Sigmoid colon (tissue), 7 donors: ENCODE measurements around the gene YPEL1. TPM values are rescaled to one million over a fixed set of nuclear protein-coding genes. Genes with fewer than 3 reads are reported as not detected.
"Not testable (repeated sequence)": the region's sequence is repeated elsewhere in the genome, so short reads cannot be mapped to it uniquely, and the experiment has no call there.

ENCODE experiments used
- DNase-seq: peaks from one replicate; pipeline ENCODE4 v3.0.0-alpha.2; 2019
- H3K27ac ChIP-seq, 4 donors: fragments of 200-600 bp; sonication (generic); one replicate each; pipeline ENCODE4 v1.5.1; 2016 to 2019; ENCODE audit warnings: mild to moderate bottlenecking in 1 of 4
- H3K27me3 ChIP-seq, 3 donors: fragments of 200-600 bp; sonication (generic); one replicate each; pipeline ENCODE4 v1.5.1; 2019; ENCODE audit warnings: mild to moderate bottlenecking in 1 of 3
- H3K36me3 ChIP-seq, 4 donors: fragments of 200-600 bp; sonication (generic); one replicate each; pipeline ENCODE4 v1.5.1; 2016 to 2019
- H3K4me1 ChIP-seq, 4 donors: fragments of 200-600 bp; sonication (generic); one replicate each; pipeline ENCODE4 v1.5.1; 2017 to 2019
- H3K4me3 ChIP-seq, 4 donors: fragments of 200-600 bp; sonication (generic); one replicate each; pipeline ENCODE4 v1.5.1; 2017 to 2019; ENCODE audit warnings: mild to moderate bottlenecking in 2 of 4, moderate library complexity in 1 of 4
- H3K9me3 ChIP-seq, 4 donors: fragments of 200-600 bp in 3 of 4; sonication (generic) in 3 of 4; one replicate each; pipeline versions ENCODE4 v1.5.1 to v1.6.1; 2013 to 2019
- EP300 ChIP-seq, 4 donors: sonication (generic); formaldehyde crosslinking; IDR thresholded peaks; one replicate each; pipeline ENCODE4 v1.6.1; 2017; ENCODE audit warnings: antibody characterized with exemption in 4 of 4
- POLR2A ChIP-seq, 2 donors: fragments of 450-650 bp; IDR thresholded peaks; one replicate each; pipeline ENCODE4 v1.6.1; 2016; ENCODE audit warnings: antibody characterized with exemption in 2 of 2, mild to moderate bottlenecking in 2 of 2, moderate library complexity in 2 of 2
- POLR2AphosphoS5 ChIP-seq, 4 donors: sonication (generic); formaldehyde crosslinking; IDR thresholded peaks; one replicate each; pipeline ENCODE4 v1.6.1; 2017; ENCODE audit warnings: antibody characterized with exemption in 4 of 4
- WGBS, 2 donors: extraction: QIAGEN DNeasy Blood & Tissue Kit; methylation state at CpG; one replicate each; pipeline ENCODE4 v1.1.7; 2013; 5-methylcytosine and 5-hydroxymethylcytosine counted together
- intact Hi-C: fragments of 100-400 bp; cut with DNase I; formaldehyde crosslinking; loops from one replicate; pipeline ENCODE4 v1.15.1; 2023
- polyA plus RNA-seq, 3 donors: library from polyadenylated mRNA; stranded (reverse); fragments of 200-250 nt; gene quantifications; one replicate each; pipeline ENCODE4 v1.2.3, GENCODE V29; 2013
- total RNA-seq, 4 donors: library from RNA; depleted of rRNA; stranded (reverse); fragments of >200 nt; gene quantifications; one replicate each; pipeline ENCODE4 v1.1.0, GENCODE V29; 2016
- TF ChIP-seq, protein P1 (sequence below), 4 experiments: fragments of 450-650 bp in 3 of 4; fragments of 200-600 bp in 1 of 4; IDR thresholded peaks; one replicate each; pipeline ENCODE4 v1.5.1; 2016 to 2019; ENCODE audit warnings: antibody characterized with exemption in 4 of 4, mild to moderate bottlenecking in 3 of 4, moderate library complexity in 2 of 4
- donor health status: healthy with polysubstance abuse.
- donor health status: Bipolar disorder and iron deficiency.
- donor health status: healthy.

Gene YPEL1
- total and polyA plus RNA-seq, 7 donors: 0.69 to 9.6 (median 5.9) TPM

DNA sequence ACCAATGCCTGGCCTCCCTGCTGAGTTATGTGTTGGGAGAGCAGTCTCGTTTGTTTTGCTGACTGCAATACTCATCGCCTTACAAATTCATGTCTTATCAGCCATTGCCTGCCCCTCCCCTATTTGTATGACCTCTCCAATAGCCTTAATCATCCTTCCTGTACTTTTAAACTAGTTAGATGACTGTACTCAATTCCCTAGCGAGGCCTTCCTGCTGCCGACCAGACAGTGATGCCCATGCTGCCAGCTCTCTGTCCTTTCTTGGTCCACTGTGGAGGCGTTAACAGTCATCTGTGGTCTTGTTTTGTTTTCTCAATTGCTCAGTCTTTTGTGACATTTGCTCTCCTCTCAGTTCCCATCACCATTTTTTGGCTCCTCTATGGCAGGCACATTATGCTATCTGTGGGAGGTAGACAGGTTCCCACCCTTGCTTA lies 20.3 kb upstream of the YPEL1 start:
- no peaks in the 10 kb centered on the region for H3K9me3 ChIP-seq
- TF ChIP-seq, protein P1, sequence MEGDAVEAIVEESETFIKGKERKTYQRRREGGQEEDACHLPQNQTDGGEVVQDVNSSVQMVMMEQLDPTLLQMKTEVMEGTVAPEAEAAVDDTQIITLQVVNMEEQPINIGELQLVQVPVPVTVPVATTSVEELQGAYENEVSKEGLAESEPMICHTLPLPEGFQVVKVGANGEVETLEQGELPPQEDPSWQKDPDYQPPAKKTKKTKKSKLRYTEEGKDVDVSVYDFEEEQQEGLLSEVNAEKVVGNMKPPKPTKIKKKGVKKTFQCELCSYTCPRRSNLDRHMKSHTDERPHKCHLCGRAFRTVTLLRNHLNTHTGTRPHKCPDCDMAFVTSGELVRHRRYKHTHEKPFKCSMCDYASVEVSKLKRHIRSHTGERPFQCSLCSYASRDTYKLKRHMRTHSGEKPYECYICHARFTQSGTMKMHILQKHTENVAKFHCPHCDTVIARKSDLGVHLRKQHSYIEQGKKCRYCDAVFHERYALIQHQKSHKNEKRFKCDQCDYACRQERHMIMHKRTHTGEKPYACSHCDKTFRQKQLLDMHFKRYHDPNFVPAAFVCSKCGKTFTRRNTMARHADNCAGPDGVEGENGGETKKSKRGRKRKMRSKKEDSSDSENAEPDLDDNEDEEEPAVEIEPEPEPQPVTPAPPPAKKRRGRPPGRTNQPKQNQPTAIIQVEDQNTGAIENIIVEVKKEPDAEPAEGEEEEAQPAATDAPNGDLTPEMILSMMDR (IDR thresholded peaks at IDR 0.05): no peak
- TF ChIP-seq EP300 (IDR thresholded peaks at IDR 0.05) (no peak), POLR2AphosphoS5 (IDR thresholded peaks at IDR 0.05) (peak in 1 of 4 donors; percentile 4), POLR2A (IDR thresholded peaks at IDR 0.05) (no peak)
- no peak for DNase-seq
- H3K4me1 ChIP-seq: peaks cover 0 to 14% (median 4%) of the 10 kb centered on the region in 4 donors
- H3K27me3 ChIP-seq: no peaks in the 10 kb centered on the region
- WGBS, 2 donors: 51 to 73% methylated on average over 5 of the region's 5 CpGs
- intact Hi-C loops: no loop called here
- no peak overlapping the region for H3K4me3 ChIP-seq
- peak overlapping the region in 1 of 4 donors; percentile 61 for H3K27ac ChIP-seq
- peaks cover 0 to 34% (median 3%) of the 10 kb centered on the region in 4 donors for H3K36me3 ChIP-seq

DNA sequence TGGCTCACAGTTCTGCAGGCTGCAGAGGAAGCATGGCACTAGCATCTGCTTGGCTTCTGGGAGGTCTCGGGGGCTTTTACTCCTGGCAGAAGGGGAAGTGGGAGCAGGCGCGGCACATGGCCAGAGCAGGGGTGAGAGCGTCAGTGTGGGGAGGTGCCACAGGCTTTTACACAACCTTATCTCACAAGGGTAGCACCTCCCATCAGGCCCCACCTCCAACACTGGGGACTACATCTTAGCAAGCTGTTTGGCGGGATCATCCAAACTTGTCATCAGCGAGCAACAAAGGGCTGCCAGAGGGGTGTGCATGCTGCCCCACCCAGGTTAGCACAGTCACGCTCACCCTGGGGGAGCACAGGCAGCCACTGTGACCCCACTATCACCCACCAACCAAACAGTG lies 18.9 kb upstream of the YPEL1 start:
- H3K27ac ChIP-seq: peak overlapping the region in 2 of 4 donors; percentile 27 to 61
- intact Hi-C loops: no loop called here
- H3K27me3 ChIP-seq: no peaks in the 10 kb centered on the region
- H3K4me3 ChIP-seq: no peak overlapping the region
- H3K4me1 ChIP-seq: peaks cover 0 to 14% (median 4%) of the 10 kb centered on the region in 4 donors
- 18 to 22% methylated on average over 7 of the region's 7 CpGs for WGBS, 2 donors
- DNase-seq: peak; percentile 68
- no peaks in the 10 kb centered on the region for H3K9me3 ChIP-seq
- no peak for TF ChIP-seq POLR2A (IDR thresholded peaks at IDR 0.05)
- TF ChIP-seq POLR2AphosphoS5 (IDR thresholded peaks at IDR 0.05): no peak
- no peak for TF ChIP-seq EP300 (IDR thresholded peaks at IDR 0.05)
- H3K36me3 ChIP-seq: peaks cover 0 to 21% (median 3%) of the 10 kb centered on the region in 4 donors

- H3K27ac ChIP-seq: no peak overlapping the region
- no peaks in the 10 kb centered on the region for H3K27me3 ChIP-seq
- peaks cover 0 to 14% (median 4%) of the 10 kb centered on the region in 4 donors for H3K4me1 ChIP-seq
- DNase-seq: no peak
- H3K36me3 ChIP-seq: peaks cover 0 to 16% (median 3%) of the 10 kb centered on the region in 4 donors
- WGBS, 2 donors: 59 to 81% methylated on average over 14 of the region's 14 CpGs
- TF ChIP-seq POLR2AphosphoS5 (IDR thresholded peaks at IDR 0.05) (no peak), POLR2A (IDR thresholded peaks at IDR 0.05) (no peak), EP300 (IDR thresholded peaks at IDR 0.05) (no peak)
- TF ChIP-seq, protein P1 (IDR thresholded peaks at IDR 0.05): no peak
- intact Hi-C loops: no loop called here
- H3K4me3 ChIP-seq: no peak overlapping the region
- no peaks in the 10 kb centered on the region for H3K9me3 ChIP-seq
These were observed 17.9 kb upstream of the YPEL1 start for GRCh38 chr22:21753374-21754111.

- Histone ChIP-seq H3K36me3 (peaks cover 0 to 10% (median 0%) of the 10 kb centered on the region in 4 donors), H3K4me1 (peaks cover 0 to 14% (median 4%) of the 10 kb centered on the region in 4 donors), H3K27ac (no peak overlapping the region), H3K27me3 (no peaks in the 10 kb centered on the region), H3K4me3 (no peak overlapping the region), H3K9me3 (no peaks in the 10 kb centered on the region)
- intact Hi-C loops: no loop called here
- no peak for TF ChIP-seq POLR2A (IDR thresholded peaks at IDR 0.05)
- no peak for TF ChIP-seq EP300 (IDR thresholded peaks at IDR 0.05)
- TF ChIP-seq, protein P1 (IDR thresholded peaks at IDR 0.05): no peak
- no peak for TF ChIP-seq POLR2AphosphoS5 (IDR thresholded peaks at IDR 0.05)
- 92 to 95% methylated on average over 4 of the region's 4 CpGs for WGBS, 2 donors
- no peak for DNase-seq
These were observed 16.7 kb upstream of the YPEL1 start for GRCh38 chr22:21752276-21752675.

GRCh38 chr22:21745948-21746347 lies 10.4 kb upstream of the YPEL1 start:
- no peak for TF ChIP-seq EP300 (IDR thresholded peaks at IDR 0.05)
- TF ChIP-seq, protein P1 (IDR thresholded peaks at IDR 0.05): no peak
- no peak for TF ChIP-seq POLR2A (IDR thresholded peaks at IDR 0.05)
- TF ChIP-seq POLR2AphosphoS5 (IDR thresholded peaks at IDR 0.05): no peak
- Histone ChIP-seq H3K27me3 (no peaks in the 10 kb centered on the region), H3K9me3 (no peaks in the 10 kb centered on the region), H3K36me3 (no peaks in the 10 kb centered on the region), H3K27ac (no peak overlapping the region), H3K4me1 (no peaks in the 10 kb centered on the region), H3K4me3 (no peak overlapping the region)
- no peak for DNase-seq
- intact Hi-C loops: no loop called here
- 86 to 90% methylated on average over 8 of the region's 8 CpGs for WGBS, 2 donors

GRCh38 chr22:21744917-21745316 lies 9.3 kb upstream of the YPEL1 start:
- H3K27ac ChIP-seq, H3K27me3 ChIP-seq, H3K36me3 ChIP-seq, H3K4me1 ChIP-seq, intact Hi-C loops, H3K9me3 ChIP-seq, H3K4me3 ChIP-seq, DNase-seq: not testable (repeated sequence)
- 85 to 94% methylated on average over 6 of the region's 6 CpGs for WGBS, 2 donors
